HG02623 (cell line): Measurements from ENCODE around the gene MSL1.

Source experiments
- ATAC-seq: cut with Tn5 transposase; IDR thresholded peaks from one replicate; pipeline ENCODE4 v1.9.1; 2021; ENCODE audit warnings: moderate library complexity; ENCODE audit not compliant: unreplicated experiment

Gene MSL1

DNA sequence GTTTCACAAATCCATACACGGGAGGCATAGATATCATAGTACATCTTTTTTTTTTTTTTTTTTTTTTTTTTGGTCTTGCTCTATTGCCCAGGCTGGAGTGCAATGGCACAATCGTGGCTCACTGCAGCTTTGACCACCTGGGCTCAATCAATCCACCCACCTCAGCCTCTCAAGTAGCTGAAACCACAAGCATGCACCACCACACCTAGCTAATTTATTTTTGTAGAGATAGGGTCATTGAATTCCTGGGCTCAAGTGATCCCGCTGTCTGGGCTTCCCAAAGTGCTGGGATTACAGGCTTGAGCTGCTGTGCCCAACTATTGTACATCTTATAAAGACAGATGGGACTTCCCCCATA lies 52.0 kb downstream of the MSL1 start:
- ATAC-seq, result no peak

DNA sequence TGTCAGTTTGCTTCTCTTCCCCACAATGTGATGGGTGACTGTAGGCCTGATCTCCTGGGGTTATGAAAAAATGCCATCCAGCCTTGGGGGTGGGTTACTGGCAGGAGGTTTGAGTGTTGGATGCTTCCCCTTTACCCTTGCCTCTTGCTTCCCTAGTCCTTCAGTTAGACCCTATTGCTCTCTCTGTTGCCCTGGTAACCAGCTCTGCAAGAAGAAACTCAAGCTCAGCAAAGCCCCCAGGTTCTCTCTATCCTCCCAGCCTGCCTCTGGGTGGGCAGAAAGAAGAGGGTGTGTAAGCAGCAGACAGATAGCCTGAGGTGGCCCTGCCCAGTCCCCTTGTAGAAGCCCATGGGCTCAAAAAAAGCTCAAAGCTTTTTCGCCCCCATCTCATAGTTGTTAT lies 52.7 kb downstream of the MSL1 start:
- no peak for ATAC-seq

DNA sequence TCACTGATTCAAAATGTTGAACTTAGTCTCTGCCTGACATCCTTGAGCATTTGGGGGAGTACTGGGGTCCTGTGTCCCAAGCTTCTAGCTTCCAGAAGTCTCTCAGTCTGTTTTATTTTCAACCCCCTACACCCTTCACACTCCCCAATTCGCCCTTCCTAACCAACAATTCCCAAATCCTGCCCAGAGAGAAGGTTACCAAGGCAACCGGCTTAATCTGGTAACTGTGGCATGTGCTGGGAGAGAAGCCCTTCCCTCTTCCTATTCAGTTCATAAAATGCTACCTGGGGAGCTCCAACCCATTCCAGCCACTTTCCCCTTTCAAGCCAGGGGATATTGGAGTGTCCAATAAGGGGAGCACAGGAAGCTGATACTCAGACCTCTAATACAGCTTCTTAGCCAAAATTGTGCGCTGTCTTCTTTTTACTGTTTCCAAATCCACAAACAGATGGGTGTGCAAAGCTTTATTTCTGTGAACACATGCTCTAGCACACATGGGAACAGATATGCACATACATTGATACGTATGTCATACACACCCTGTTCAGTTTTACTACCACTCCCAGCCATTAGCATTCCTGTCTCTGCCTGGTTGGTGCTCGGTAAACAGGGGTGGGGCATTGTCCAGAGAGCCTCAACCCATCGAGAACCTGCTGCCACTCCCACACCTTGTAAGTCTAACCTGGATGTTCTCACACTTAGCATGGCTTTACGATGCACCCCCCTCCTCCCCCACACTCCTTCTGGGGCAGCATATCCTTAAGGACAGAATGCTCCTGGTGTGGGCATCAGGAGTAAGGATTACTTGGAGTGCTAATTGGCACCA lies 54.4 kb downstream of the MSL1 start:
- ATAC-seq, result no peak

DNA sequence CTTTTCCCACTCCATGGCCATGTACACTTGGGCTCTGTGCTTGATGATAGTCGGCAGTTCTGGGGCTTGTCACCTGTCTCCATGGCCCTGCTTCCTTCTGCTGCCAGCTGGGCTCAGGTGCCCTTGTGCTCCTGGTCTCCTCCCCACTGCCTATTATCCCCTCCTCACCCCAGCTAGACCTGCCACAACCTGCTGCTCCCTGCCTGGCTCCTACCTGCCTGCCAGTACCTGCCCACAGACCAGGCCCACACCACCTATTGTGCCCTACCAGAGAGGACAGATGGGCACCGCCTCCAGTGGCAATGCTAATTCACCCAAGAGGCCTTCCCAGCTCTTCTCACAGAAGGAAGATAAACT lies 55.0 kb downstream of the MSL1 start:
- no peak for ATAC-seq

DNA sequence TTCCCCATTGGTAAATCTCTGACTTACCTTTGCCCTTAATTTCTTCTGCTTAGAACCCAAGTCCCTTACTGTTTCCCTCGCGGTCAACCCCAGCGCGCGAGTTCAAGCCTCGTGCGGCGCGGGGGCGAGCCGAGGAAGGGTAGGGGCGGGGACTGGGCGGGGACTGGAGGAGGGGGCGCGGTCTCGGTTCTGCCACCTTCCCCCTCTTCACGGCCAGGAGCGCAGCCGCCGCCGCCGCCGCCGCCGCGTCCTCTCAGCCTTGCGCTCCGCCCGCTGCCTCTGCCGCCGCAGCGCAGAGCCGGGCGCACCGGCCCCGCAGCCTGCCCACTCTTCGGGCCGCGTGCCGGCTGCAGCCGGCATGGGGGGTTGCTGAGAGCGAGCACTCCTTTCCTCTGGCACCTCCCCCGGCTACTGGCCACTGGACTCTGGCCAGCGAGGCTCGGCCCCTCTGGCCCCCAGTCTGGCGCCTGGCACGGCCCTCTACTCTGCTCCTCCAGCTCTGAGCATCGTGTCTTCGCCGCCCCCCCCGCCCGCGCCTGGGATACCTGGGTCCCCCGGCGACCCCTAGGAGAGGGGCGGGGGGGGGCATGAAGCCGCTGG lies 55.6 kb downstream of the MSL1 start, which contains the start of gene RAPGEFL1:
Gene RAPGEFL1 (plus strand): TSS at position 196 of the 600 bp plus-strand sequence. CDS start 392 bp downstream, at position 588.
- no peak for ATAC-seq

DNA sequence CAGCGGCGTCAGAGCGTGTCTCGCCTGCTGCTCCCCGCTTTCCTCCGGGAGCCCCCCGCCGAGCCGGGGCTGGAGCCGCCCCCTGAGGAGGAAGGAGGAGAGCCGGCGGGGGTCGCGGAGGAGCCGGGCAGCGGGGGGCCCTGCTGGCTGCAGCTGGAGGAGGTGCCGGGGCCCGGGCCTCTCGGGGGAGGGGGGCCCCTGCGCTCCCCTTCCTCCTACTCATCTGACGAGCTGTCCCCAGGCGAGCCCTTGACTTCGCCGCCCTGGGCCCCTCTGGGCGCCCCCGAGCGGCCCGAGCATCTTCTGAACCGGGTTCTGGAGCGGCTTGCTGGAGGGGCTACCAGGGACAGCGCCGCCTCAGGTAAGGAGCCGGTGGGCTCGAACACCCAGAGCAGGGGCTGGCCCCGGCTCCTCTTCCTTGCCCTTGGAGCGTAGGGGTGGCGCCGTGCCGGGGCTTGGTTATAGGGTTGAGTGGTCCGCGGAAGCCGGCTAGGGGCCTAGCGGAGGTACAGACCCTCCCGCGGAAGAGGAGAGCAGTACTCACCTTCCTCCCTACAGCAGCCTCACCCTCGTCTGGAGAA lies 56.3 kb downstream of the MSL1 start:
- ATAC-seq, result no peak

DNA sequence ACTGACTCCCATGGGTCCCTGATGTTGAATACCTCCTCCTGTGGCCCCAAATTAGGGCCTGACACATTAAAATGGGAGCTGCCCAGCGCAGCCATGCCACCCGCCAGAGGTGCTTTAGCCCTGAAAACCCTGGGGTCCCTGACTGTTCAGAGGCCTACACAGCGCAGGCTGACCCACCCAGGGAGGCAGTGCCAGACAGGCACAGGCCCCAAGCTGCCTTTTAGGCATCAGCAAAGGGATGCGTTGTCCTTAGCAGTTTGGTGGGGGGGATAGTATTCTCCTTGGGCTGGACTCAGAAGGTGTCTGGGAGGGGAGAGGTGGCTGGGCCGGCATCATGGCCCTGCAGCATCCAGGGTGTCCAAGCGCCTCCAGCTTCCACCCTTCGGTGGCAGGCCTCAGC lies 56.9 kb downstream of the MSL1 start:
- no peak for ATAC-seq

DNA sequence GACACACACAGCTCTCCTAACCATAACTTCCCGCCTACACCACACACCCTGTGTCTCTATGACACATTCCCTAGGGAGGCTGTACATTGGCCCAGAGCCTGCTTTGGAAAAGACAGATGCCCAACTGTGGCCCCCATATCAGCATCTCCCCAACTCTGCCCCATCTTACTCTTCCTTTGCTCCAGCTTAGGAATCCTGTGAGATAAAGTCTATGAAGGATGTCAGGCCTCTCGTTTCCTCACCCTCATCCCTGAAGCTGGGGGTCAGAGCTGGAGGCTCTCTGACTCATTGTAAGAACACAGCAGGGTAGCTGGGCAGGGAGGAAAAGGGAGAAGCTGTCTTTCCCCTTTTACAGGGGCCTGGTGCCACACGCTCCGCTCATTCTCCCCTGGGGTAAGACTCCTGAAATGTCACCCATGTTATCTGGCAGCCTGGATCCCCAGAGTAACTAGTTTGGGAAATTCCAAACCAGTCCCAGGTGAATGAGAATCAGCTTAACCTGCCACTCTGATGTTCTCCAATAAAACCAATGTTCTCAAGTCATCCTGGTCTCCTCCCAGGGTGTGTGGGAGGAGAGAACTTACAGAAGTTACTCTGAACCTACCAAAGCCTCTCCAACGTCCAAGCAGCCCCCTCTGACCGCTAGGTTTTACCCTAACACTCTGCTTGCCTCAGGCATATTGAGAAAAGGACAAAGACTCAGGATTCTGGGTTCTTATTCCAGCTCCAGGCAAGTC lies 58.3 kb downstream of the MSL1 start:
- no peak for ATAC-seq

DNA sequence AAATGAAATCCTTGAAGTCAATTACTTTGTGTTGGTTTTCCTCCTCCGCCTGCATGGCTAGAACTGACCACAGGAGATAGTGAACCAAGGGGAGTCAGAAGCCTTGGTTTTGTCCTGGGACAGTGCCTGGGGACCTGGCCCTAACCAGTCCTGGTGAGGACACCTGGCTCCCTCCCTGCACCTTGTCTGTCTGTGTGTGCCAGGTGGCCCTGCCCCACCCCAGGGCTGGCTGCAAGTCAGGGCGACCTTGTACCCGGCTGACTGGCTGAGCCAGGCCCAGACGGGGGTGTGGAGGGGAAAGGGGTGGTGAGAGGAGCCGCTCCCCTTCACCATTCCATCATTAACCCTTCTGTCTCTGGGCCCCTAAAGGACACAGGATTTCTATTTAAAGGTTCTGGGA lies 58.9 kb downstream of the MSL1 start:
- ATAC-seq, result no peak

DNA sequence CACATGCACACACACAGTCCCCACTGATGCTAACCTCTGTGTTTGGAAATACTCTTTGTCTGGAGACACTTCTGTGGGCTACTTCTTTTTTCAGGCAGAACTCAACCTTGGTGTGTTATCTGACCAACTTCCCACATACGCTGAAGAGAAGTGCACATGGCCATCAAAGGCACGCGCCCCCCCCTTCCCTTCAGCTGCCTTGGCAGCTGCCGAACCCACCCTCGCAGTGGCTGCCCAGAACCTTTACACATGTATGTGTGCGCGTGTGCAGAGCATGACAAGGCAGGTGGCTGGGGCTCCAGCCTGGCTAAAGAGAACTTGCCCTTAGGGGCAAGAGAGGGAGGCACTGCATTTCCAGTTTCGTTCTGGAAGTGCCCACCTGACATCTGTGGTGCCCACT lies 59.4 kb downstream of the MSL1 start:
- ATAC-seq, result no peak

DNA sequence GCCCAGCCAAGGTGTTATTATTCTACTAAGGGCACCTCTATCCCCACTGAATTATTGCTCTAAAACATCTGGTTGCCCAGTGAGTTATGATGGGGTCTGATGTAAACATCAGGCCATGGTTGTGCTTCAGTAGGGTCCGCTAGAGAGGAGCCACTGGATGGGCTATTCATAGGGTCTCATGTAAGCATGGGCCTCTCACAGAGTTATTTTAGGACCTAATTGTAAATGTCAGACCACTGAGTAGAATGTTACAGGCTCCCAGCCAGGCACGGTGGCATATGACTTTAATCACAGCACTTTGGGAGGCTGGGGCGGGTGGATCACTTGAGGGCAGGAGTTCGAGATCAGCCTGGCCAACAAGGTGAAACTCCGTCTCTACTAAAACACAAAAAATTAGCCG lies 60.8 kb downstream of the MSL1 start:
- no peak for ATAC-seq
